GM18502 (cell line): Measurements from ENCODE around the gene POU2F2.

Experiments used
- ATAC-seq: cut with Tn5 transposase; IDR thresholded peaks from one replicate; pipeline ENCODE4 v1.9.1; 2021; ENCODE audit warnings: mild to moderate bottlenecking; ENCODE audit not compliant: unreplicated experiment, poor library complexity

The POU2F2 gene

DNA sequence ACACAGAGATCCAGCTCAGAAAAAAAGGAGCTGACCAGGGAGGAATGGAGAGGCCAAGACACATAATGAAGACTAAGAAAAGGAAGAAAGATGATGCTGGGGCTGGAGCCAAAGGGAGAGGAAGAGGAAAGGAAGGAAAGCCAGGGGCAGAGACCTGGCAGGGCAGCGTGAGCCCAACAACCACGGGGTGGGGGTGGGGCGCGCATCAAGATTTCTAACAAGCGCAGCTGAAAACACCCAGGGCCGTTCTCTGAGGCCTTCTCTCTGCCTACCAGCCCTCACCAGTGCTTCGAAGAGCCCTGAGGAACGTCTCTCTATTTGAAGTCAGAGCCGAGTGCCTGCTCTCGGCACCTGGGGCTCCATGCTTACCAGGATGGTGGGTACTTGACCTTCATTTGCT is 23.6 kb upstream of the POU2F2 start:
- ATAC-seq: no peak

DNA sequence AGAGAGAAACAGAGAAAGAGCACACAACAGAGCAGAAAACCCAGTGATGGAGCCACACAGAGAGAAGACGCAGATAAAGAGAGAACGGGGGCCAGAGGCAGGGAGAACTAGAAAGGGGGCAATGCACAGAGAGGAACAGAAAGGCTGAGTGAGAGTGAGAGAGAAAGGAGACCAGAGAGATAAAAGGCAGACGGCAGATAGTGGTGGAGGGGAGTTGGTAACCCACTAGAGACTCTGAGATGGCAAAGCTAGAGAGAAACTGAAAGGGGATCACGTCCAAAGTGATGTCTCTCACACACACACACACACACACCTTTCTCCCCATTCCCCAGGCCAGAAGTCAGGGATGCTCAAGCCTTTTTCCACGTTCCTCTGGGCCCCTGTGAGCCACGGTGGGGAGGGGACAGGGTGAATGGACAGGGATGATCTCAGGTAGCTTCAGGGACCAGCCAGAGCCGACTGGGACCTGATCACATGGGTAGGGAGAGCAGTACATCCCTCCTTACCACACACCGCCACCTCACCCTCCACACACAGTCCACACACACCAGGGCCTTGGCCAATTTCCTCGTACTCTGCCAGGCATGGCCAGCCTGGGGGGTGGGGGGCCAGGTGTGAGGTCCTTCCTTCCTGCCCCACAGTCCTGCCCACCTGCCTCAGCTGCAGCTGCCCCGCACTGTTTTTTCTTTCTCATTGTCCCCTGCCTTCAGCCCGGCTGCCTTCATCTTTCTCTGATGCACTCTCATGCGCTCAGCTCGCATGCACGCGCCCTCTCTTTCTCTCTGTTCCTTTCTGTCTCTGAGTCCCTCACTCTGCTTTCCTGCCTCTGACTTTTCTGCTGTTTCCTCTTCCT is 22.5 kb upstream of the POU2F2 start:
- ATAC-seq: no peak

DNA sequence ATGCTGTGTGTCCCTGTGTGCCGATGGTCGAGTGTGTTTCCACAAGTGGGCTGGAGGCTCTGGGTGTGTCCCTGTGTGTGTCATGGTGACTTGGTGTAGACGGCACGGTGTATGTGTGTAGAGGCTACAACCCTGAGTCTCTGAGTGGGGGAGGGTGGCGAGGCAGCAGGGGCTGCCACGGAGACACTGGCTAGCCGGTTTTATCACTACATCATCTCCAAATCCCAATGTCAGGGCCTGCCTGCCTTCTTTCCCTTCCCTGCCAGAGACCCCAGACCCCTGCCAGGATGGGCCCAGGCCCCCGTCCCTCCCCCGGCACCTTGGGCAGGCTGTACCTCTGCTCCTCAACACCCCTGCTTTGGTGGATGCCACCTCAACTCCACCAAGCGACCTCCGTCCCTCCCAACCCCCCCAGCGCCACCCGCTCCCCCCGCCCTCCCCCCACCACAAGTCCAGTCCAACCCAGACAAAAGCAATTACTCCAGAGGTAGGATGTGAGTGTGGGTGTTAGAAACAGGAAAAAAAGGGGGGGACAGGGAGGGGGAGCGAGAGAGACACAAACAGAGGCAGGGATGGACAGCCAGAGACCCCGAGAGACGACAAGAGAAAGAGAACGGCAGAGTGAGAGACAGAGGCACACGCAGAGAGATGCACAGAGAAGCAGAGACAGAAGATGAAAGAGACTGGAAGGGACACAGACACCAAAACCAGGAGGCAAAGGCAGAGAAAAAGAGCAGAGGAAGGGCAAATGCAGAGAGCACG is 21.6 kb upstream of the POU2F2 start:
- no peak for ATAC-seq

DNA sequence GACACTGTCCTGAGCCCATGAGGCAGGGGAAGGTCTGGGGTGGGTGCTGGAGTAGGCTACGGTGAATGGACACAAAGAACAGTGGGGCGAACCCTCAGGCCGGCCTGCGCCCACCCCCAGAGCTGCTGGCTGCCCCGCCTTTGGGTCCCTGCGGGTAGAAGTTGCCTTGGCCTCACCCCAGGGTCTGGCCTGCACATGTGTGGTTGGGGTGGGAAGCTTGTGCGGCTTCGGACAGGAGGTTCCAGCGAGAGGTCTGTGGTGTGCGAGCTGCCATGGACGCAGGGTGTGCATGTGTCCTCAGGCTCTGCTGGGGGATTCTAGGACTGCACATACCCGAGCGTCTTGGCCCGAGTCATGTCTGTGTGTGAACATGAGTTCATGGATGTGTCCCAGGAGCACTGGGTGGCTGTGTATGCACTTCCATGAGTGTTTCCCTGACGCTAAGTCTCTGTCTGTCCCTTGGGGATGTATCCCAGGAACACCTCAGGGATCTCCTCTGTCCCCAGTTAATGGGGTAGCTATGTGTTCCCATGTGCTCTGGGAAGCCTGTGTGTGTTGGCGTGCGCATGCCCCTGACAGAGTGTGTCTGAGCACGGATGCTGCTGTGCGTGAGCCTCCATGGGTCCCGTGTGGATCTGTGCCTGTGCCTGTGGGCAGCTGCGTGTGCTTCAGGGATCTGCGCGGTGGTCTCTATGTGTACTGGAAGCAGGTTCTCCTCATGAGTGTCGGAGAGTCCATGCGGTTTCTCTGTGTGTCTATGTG is 20.8 kb upstream of the POU2F2 start:
- no peak for ATAC-seq

DNA sequence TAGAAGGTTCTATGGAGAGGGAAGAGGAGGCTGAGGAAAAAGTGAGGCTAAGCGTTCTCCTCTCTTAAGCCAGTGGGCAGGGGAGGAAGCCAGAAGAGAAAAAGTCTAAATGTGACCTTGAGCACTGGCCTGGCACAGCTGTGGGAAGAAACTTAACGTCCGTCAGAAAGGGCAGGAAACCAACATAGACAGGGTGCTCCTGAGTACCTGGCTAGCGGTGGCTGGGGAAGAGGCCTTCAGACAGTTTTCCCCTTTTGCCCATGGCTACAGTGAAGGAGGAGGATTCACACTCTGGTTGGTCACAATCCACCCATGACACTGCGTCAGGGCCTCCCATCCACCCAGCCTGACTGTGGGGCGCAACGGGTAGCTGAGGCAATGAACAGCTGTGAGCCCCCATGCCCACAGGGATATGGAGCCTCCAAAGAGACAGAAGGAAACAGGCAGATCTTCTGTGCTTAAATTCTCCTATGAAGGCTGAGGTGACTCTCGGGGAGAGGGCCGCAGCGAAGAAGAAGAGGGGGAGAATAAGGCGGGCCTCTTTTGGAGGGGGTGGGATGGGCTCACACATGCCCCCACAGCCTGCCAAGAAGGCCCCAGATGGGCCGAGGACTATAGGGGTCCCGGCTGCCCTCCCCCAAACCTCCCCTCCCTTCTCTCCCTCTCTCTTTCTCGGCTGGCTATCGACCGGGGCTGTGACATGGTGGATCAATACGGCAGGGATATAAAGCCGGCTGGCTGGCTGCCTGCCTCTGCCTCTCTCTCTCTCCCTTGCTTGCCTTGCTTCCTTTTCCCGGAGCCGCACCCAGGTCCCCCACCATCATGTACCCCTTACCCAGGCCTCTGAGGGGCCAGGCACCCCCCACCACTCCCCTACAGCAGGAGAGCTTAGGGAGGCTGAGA is 19.8 kb upstream of the POU2F2 start:
- no peak for ATAC-seq

DNA sequence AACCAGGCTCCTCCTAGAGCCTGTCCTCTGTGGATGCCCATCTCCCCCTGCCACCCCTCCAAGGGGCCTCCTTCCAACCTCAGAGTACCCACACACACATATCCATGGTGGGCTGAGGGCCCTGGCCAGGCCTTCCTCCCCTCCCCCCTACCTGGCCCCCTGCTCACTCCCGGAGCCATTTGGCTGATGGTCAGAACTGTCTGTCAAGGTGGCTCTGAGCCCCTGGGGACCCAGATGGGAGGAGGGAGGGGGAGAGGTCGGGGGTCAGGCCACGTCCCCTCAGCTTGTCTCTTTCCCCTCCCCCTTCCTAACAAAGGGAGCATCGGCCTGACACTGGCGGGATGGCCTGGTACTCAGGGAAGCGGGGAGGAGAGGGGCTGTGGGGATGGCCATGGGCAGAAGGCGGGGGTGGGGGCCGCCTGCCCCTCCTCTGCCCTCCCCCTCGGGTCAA is 18.7 kb upstream of the POU2F2 start:
- ATAC-seq: no peak

DNA sequence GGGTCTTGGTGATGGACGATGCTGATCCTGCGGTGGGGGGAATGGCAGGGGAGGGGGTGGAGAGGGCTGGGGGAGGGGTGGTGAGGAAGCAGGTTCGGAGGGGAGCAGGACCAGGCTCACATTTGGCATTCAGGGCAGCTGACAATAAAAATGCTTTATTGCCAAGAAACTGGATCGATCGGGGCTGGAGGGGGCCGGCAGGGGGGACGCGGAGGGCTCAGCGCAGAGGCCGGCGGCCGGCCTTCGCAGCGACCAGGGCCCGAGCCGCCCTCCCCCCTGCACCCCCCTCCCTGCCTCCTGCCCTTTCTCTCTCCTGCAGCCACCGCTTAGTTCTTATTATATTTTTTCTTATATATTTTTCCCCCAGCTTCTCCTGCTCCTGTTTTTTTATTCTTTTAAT is 18.1 kb upstream of the POU2F2 start:
- no peak for ATAC-seq

DNA sequence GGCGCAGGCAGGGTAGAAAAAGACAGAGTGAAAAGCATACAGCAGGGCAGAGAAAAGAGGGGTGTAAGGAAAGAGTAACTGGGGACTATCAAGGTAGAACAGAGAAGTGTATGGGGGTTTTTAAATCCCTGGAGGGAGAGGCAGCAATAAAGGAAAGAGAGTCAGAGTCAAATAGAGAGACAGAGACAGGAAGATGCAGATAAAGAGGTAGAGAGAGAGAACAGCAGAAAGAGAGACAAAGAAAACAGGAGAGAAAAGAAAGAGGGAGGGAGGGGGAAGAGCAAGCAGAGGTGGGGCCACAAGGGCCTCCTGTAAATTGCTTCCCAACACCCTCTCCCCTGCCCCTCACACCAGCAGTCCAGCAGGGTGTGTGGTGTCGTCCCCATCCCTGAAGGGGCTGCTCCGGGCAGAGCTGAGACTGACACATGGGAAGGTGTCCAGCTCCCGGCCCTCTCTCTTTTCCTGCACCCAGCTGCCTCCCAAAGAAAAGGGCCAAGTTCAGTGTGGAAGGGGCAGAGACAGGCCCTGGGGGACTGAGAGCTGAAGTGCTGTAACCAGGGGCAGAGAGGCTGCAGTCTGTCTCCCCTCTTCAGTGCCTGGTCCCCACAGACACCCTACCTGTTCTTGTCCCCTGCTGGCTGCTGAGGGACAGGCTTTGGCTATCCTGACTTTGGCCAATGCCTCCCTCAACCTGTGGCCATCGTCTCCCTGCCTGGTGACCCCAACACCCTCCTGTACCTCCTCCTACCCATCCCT is 17.4 kb upstream of the POU2F2 start:
- no peak for ATAC-seq

DNA sequence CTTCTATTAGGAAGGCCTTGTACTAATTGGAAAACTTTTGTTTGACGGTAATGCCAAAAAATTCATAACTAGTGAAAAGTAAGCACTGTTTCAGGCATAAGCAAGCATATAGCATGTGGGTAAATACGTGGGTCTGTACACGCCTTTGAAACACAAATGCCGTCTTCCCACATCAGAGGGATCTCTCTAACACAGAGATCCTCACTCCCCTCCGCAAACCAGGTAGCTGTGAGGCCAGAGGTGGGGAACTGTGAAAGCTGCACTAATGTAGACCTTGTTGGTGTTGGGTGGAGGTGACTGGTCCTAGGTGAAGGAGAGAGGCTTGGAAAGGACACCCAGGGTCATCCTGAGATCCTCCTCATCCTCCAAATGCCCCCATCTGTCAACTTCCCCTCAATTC is 16.0 kb upstream of the POU2F2 start:
- ATAC-seq: no peak

DNA sequence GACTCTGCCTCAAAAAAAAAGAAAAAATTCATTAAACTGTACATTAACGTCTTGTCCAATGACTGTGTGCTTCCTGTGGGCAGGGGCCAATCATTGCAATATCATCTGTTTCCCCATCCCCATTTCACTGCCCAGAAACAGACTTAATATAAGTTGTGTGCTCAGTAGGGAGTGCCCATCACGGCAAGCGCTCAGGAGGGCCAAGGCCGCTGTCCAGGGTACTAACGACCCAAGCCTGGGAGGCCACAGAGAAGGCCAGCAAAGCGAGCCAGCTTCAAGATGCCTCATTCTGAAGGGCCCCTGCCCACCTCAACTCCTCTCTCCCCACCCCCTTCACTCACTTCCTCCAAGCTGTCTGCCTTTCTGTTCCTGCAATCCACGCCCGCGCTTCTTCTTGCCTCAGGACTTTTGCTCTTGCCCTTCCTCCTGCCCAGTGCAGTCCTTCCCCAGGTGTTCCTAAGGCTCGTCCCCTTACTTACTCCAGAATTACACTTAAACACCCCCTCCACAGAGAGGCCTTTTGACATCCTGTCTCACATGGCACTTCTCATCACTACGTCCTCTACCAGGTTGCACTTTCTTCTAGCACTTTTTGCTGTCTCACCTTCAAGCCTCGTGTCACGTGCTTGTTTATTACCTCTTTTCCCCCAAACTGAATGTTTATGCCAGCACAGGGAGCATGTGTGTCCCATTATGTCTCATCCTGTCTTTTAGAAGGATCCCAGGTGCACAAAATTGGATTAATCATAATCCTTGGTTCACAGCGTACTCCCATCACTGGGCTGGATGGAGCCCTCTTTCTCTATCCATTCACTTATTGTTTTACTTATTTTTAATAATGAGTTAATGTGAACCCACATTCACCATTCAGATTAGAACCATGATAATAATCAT is 11.3 kb upstream of the POU2F2 start:
- ATAC-seq: no peak

DNA sequence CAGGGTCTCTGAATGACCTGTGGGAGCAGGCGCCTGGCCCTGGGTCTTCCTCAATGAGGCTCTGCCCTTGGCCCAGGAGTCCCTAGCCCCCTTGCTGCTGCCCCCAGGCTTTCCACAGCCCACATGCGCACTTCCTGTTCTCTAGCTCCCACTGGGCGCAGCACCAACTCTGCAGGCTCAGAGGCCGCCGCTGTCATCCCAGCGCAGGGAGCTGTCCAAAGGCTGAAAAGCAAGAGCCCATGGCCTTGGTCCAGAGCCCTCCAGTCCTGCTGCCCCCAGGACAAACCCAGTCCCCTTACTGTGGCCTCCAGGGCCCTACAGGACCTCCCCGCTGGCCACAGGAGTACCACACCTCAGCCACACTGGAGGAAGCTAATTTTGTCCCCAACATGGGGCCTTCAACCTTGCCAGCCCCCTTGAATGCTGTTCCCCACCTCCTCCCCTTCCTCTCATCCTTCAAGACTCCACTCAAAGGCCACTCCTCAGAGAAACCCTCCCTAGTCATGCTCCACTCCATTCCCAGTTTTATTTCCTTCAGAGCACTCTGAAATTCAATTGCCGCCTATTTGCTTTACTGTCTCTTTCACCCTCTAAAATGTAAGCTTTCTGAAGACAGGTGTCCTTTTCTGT is 8.0 kb upstream of the POU2F2 start:
- no peak for ATAC-seq

DNA sequence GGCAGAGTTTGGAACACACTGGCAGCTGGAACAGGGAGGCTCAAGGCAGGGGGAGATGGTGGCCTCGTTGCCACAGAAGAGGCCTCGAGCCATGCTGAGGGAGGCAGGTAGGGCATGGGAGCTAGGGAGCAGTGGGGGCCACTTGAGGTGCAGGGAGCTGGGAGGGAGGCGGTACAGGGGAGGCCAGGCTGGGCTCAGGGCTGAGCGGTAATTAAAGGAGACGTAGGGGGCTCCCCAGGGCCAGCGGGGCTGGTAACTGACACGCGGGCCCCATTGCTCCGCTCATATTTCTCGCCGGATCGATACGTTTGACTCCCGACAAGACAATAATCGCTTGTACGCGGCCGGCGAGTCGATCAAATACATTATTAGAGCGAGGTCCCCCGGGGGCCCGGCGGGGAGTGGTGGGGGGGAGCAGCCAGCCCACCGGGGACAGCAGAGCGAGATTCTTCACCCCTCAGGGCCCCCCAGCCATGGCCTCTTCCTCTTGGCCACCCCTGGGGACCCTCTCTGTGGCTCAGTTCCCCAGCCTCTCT is 2.4 kb upstream of the POU2F2 start:
- no peak for ATAC-seq

DNA sequence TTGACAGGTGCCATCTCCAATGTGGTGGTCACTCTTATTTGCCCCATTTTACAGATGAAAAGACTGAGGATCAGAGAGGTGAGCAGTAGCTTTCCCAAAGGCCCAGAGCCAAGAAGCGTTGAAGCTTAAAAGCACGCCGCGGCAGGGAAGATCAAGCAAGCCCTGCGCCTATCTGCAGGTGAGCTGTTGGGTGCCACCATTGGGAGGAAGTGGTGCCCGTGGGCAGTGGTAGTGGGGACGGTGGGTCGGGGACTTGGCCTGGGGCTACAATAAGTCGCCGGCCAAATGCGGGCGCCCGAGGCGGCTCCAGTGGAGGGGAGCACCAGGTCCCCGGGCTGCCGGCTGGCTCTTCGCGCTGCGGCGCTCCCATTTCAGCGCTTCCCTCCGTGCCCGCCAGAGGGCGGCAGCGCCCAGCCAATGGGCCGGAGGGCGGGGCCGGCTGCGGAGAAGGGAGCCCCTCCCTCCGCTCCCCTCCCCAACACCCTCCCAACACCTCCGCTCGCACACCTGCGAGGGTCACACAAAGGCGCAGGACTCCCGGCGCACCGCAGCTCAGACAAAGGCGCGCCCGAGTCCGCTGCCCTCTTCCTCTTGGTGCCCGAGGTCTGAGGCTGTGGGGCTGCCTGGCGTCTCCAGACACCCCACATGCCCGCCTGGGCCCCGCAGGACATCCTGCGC is 744 bp upstream of the POU2F2 start:
- peak; percentile 38 for ATAC-seq

DNA sequence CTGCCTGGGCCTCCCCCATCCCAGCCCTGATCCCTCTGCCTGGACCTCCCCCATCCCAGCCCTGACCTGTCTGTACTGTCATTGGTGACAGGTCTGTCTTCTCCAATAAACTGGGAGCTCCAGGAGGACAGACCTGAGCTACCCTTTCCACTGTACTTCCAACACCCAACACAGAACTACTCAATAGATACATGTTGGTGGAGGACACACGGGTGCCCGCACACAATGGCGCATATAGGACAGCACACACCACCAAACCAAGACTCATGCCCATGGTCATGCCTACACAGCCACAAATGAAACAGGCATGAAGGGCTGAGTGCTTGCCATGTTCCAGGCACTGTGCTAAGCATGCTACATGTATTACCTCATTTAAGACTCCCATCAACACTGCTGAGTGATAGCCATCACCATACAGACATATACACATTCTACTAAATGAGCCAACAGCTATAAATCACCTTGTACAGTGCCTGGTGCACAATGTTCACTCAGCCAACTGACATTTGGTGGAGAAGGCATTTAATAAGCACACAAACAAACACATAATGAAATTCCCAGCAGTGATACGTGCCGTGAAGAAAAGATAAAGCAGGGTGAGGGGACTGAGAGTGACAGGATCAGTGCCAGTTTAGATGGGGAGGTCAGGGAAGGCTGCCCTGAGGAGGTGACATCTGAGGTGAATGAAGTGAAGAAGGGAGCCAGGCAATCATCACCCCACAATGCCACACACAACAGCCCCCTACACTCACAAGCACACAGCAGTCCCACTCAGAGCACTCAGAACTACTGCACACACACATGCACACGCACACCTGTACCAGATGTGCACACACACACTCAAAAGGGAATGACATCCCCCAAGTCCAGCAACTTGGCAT is 857 bp downstream of the POU2F2 start:
- ATAC-seq: no peak

DNA sequence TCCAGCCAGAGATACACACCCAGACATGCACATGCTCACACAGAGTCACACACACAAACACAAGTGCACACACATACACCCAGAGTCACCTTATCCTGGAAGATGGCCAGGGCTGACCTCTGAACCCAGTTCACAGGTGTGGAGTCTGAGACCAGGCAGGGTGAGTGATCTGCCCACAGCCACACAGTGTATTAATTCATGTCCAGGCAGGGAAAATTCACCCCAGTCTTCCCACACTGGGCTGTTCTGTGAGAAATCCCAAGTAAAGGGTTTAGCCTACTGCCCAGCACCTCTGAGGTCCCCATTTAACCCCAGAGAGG is 2.0 kb downstream of the POU2F2 start:
- ATAC-seq: no peak
